Coronary artery (tissue), 2 donors: ENCODE measurements around the gene ANKRD36.
"Not testable (repeated sequence)": the region's sequence is repeated elsewhere in the genome, so short reads cannot be mapped to it uniquely, and the experiment has no call there.

Source experiments
- DNase-seq: peaks from one replicate; pipeline ENCODE4 v3.0.0-alpha.2; 2017; ENCODE audit warnings: low spot score
- H3K27ac ChIP-seq, 2 donors: fragments of 200-600 bp; sonication (generic); one replicate each; pipeline ENCODE4 v1.5.1; 2016 to 2019
- H3K4me3 ChIP-seq: fragments of 200-600 bp; sonication (generic); 2 replicates; pipeline ENCODE4 v1.5.1; 2016; ENCODE audit warnings: mild to moderate bottlenecking, moderate library complexity
- TF ChIP-seq, protein P1 (sequence below): fragments of 200-600 bp; sonication (generic); IDR thresholded peaks from one replicate; pipeline ENCODE4 v1.5.1; 2019; ENCODE audit warnings: antibody characterized with exemption

Gene ANKRD36

DNA sequence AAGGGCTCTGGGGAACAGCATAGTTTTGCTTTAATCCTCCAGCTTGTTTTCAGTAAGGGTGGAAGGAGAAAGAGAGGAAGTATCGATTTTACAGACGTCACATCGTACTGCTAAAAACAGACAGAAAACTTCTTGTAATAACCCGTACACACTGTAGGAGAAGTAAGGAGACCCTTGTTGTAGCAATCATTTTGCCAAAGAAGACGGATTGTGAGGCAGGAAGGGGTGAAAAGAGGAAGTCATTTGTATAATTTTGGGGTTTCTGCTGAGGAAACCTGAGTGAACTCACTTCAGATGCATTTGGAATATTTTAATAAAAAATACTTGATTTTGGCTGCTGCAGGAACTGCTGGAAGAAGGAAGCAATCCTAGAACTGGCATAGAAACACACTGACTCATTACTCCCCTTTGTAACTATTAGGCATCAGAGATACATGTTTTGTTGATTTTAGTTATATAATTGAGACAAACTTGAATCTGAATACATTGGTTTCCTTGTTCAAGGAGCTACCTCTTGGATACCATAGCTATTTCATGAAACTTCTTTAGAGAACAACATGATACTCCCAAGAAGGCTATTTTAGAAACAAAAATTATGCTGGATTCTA is 89.8 kb downstream of the ANKRD36 start:
- not testable (repeated sequence) for DNase-seq

GRCh38 chr2:97210325-97210724 is 97.4 kb downstream of the ANKRD36 start:
- Histone ChIP-seq H3K27ac (no peak overlapping the region), H3K4me3 (no peak overlapping the region)
- no peak for DNase-seq
- TF ChIP-seq, protein P1, sequence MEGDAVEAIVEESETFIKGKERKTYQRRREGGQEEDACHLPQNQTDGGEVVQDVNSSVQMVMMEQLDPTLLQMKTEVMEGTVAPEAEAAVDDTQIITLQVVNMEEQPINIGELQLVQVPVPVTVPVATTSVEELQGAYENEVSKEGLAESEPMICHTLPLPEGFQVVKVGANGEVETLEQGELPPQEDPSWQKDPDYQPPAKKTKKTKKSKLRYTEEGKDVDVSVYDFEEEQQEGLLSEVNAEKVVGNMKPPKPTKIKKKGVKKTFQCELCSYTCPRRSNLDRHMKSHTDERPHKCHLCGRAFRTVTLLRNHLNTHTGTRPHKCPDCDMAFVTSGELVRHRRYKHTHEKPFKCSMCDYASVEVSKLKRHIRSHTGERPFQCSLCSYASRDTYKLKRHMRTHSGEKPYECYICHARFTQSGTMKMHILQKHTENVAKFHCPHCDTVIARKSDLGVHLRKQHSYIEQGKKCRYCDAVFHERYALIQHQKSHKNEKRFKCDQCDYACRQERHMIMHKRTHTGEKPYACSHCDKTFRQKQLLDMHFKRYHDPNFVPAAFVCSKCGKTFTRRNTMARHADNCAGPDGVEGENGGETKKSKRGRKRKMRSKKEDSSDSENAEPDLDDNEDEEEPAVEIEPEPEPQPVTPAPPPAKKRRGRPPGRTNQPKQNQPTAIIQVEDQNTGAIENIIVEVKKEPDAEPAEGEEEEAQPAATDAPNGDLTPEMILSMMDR = no peak

More for the DNA sequence above, 89.8 kb downstream of the ANKRD36 start:
- H3K4me3 ChIP-seq, H3K27ac ChIP-seq: not testable (repeated sequence)

DNA sequence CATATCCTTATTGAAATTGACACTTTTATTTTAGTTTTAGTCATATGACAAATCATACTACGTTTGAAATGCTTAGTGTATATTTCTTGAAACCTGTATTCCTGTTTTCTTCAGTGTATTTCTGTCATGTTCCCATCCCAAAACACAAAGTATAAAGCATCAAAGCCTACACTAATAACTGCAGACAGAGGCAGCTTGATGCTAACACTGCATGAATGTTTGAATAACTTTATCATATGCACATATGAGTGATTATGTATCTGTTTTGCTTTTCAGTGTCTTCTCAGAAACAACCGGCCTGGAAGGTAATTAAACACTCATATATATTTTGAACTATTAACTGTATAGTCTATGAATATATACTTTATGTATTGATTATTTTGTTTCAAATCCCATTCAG is 102.1 kb downstream of the ANKRD36 start:
- not testable (repeated sequence) for H3K4me3 ChIP-seq, H3K27ac ChIP-seq, DNase-seq

DNA sequence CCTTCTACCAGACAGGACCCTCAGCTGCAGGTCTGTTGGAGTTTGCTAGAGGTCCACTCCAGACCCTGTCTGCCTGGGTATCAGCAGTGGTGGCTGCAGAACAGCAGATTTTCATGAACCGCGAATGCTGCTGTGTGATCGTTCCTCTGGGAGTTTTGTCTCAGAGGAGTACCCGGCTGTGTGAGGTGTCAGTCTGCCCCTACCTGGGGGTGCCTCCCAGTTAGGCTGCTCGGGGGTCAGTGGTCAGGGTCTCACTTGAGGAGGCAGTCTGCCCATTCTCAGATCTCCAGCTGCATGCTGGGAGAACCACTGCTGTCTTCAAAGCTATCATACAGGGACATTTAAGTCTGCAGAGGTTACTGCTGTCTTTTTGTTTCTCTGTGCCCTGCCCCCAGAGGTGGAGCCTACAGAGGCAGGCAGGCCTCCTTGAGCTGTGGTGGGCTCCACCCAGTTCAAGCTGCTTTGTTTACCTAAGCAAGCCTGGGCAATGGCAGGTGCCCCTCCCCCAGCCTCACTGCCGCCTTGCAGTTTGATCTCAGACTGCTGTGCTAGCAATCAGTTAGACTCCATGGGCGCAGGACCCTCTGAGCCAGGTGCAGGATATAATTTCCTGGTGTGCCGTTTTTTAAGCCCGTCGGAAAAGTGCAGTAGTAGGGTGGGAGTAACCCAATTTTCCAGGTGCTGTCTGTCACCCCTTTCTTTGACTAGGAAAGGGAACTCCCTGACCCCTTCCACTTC is 118.1 kb downstream of the ANKRD36 start:
- DNase-seq, H3K4me3 ChIP-seq, H3K27ac ChIP-seq: not testable (repeated sequence)

- H3K27ac ChIP-seq, H3K4me3 ChIP-seq, DNase-seq: not testable (repeated sequence)
Observed at GRCh38 chr2:97232981-97233380, 120.0 kb downstream of the ANKRD36 start.

DNA sequence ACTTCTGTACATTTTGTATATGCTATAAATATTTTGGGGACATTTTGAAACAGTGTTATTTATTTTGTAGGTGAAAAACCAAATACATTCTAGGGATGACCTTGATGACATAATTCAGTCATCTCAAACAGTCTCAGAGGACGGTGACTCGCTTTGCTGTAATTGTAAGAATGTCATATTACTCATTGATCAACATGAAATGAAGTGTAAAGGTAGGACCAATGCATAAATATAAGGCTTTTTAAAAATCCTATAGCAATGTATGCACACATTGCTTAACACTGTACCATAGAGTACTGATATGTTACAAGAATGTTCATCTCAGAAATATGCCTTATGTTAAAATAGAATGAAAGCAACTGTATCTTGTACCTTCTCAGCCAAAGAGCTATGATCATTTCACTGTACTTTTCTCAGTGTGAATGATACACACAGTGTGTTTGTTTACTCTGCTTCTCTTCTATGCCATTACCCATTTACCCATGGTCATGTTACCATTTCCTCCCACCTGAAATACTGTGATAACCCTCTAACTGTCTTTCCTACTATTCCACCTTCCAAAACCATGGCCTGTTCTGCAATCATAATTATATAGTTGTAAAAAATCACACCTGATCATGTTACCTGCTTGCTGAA is 120.8 kb downstream of the ANKRD36 start:
- H3K4me3 ChIP-seq, H3K27ac ChIP-seq, DNase-seq: not testable (repeated sequence)

- H3K27ac ChIP-seq, DNase-seq, H3K4me3 ChIP-seq: not testable (repeated sequence)
Observed at GRCh38 chr2:97261192-97261591, 148.2 kb downstream of the ANKRD36 start.

GRCh38 chr2:97266449-97266848 is 153.5 kb downstream of the ANKRD36 start:
- not testable (repeated sequence) for DNase-seq, H3K4me3 ChIP-seq, H3K27ac ChIP-seq

DNA sequence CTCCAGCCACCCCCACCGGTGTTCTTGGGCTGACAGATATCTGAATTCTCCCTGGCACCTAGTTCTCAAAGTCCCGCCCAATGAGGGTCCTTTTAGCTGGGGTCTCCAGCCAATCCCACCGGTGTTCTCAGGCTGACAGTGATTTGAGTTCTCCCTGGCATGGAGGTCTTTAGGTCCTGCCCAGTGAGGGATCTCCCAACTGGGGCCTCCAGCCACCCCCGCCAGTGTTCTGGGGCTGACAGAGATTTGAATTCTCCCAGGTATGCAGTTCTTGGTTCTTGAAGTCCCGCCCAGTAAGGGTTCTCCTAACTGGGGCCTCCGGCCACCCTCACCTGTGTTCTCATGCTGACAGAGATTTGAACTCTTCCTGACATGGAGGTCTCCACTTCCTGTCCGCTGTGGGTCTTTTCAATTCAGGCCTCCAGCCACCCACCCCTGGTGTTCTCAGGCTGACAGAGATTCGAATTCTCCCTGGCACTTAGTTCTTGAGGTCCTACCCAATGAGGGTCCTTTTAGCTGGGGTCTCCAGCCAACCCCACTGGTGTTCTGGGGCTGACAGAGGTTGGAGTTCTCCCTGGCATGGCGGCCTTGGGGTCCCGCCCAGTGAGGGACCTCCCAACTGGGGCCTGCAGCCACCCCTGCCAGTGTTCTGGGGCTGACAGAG is 154.6 kb downstream of the ANKRD36 start:
- Histone ChIP-seq H3K4me3 (no peak overlapping the region), H3K27ac (no peak overlapping the region)
- peak; percentile 74 for DNase-seq
- TF ChIP-seq, protein P1 = no peak

DNA sequence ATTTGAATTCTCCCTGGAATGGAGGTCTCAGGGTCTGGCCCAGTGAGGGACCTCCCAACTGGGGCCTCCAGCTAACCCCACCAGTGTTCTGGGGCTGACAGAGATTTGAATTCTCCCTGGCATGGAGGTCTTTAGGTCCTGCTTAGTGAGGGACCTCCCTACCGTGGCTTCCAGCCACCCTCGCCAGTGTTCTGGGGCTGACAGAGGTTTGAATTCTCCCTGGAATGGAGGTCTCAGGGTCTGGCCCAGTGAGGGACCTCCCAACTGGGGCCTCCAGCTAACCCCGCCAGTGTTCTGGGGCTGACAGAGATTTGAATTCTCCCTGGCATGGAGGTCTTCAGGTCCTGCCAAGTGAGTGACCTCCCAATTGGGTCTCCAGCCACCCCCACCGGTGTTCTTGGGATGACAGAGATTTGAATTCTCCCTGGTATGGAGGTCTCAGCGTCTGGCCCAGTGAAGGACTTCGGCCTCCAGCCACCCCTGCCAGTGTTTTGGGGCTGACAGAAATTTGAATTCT is 155.2 kb downstream of the ANKRD36 start:
- DNase-seq, H3K27ac ChIP-seq, H3K4me3 ChIP-seq: not testable (repeated sequence)

DNA sequence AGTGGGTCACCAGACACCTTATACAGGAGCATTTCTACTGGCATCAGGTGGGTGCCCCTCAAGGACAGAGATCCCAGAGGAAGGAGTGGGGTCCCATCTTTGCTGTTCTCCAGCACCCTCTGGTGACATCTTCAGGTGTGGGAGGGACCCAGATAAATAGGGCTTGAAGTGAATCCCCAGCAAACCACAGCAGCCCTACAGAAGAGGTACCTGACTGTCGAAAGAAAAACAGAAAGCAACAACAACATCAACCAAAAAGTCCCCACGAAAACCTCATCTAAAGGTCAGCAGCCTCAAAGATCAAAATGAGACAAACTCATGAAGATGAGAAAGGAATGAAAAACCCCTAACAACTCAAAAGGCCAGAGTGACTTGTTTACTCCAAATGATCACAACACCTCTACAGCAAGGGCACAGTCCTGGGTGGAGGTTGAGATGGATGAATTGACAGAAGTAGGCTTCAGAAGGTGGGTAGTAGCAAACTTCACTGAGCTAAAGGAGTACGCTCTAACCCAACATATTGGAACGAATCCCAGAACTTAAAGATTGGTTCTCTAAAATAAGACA is 163.4 kb downstream of the ANKRD36 start:
- not testable (repeated sequence) for H3K27ac ChIP-seq, H3K4me3 ChIP-seq, DNase-seq

DNA sequence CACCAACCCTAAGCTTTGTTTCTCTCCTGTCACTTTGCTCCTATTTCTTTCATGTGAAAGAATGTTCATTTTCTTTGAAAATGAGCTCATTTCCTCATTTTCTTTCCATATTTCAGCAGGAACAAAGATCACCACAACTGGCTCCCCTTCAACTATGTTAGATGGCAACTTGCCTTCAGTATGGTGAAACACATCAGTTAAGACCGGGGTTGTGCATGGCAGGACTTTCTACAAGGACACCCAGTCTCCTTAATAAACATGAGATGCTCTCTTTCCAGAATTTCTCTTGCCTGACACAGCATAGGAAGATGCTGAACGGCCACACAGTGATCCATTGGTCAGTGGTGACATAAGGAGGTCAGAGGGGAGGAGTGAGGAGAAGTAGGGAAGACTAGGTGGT is 172.2 kb downstream of the ANKRD36 start:
- not testable (repeated sequence) for H3K4me3 ChIP-seq, H3K27ac ChIP-seq

GRCh38 chr2:97293687-97294086 is 180.7 kb downstream of the ANKRD36 start:
- H3K4me3 ChIP-seq, H3K27ac ChIP-seq, DNase-seq: not testable (repeated sequence)

More for the DNA sequence above, 172.2 kb downstream of the ANKRD36 start:
- not testable (repeated sequence) for DNase-seq
